Renal pelvis (tissue), 4 donors: ENCODE results near the gene NEGR1. TPM values are rescaled to one million over a fixed set of nuclear protein-coding genes. Genes with fewer than 3 reads are reported as not detected.
A peak's percentile ranks its signal among the peaks of the same experiment; 100 is the strongest.

ENCODE experiments used
- DNase-seq: peaks from one replicate; pipeline ENCODE4 v3.0.0-alpha.2; 2013
- polyA plus RNA-seq, 3 donors: library from polyadenylated mRNA; unstranded; fragments of 120-200 nt; gene quantifications; one replicate each; pipeline ENCODE4 v1.2.1, GENCODE V29; 2013; ENCODE audit not compliant: insufficient read length in 3 of 3

The NEGR1 gene
- polyA plus RNA-seq, 3 donors: 3.3 to 4.8 (median 3.5) TPM

DNA sequence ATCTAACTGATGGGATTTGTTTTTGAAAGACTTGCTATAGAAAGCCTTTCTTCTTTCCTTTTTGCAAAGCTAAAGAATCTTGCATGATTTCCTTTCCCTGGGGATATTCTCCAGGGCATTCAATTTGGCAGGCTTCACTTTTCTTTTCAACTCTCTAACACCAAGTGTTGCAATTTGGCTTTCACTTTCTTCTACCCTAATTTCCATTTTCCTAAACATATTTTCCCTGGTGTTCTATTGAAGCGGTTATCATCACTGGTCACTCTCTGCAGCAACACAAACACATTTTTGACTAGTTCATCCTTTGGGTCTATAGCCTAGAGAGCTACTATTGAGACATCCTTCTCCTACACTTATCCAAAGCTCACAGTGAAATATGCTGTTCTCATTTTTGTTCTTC lies 424.5 kb downstream of the NEGR1 start:
- DNase-seq: no peak

DNA sequence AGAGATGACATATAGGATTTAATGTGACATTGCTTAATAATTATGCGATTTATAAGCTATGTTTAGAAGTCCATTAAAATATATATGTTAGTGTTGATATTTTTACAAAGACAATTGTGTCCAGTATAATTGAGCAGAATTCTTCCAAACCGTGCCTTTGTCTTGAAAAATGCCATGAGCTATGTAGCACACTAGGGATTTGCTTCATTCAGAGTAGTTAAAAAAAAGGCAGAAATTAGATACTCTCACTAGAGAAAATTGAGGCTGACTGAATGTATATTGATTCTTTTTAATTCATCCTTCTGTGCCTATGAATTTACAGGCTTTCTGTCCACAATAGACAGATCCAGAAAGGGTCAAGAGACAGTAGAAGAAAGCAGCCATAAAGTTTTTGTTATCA lies 429.0 kb downstream of the NEGR1 start:
- no peak for DNase-seq

- DNase-seq: no peak
These were observed 431.4 kb downstream of the NEGR1 start for GRCh38 chr1:71850936-71851335.

DNA sequence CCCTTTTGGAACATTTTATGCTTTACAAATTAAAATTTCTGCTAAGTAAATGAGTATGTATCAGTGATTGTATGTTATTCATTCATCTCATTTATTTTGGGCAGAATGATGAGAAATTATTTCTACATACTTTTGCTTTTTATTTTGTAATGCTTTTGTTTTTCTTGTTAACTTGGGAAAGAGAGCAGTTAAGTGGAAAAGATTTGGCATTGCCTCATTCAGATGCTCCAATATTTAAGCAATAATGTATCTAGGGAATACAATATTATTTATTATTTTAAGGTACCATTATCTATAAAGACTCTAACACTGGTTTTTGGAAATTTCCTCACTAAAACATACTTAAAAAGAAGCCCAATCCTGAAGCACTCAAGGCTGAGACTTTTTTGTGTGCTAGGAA lies 431.8 kb downstream of the NEGR1 start:
- DNase-seq: no peak

DNA sequence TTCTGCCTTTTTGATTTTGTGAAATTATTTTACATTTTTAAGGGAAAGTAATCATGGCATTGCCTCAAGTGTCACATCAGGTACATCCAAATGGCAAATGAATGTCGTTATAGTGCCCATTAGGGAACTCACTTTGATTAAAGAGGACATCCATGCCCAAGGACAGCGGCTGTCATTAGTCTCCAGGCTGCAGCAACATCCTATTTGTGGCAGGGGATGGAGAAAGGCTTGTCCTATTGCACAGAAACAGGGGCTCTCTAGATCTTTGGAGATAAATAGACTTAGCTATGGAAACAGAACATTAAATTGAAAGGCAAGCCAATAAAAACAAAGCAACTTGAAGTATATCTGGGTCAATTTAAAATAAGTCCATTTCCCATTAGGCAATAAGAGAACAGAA lies 439.3 kb downstream of the NEGR1 start:
- no peak for DNase-seq

DNA sequence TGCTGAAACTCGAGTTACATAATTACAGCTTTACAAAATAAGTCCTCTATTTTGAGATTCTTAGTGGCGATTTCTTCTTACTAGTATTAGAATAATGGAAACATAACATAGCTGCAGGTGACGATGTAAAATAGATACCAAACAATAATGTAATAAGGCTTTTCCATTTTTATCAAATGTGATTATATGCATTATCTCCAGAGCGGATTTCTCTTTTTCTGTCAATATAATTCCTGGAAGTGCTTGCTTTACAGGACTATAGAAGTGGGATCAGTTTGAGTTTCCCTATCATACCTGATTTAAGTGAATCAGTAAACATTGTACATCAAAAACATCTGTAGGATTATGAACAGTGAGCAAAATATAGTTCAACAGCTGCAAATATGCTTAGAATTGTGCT lies 442.5 kb downstream of the NEGR1 start:
- DNase-seq: no peak

GRCh38 chr1:71836904-71837303 lies 445.4 kb downstream of the NEGR1 start:
- no peak for DNase-seq

DNA sequence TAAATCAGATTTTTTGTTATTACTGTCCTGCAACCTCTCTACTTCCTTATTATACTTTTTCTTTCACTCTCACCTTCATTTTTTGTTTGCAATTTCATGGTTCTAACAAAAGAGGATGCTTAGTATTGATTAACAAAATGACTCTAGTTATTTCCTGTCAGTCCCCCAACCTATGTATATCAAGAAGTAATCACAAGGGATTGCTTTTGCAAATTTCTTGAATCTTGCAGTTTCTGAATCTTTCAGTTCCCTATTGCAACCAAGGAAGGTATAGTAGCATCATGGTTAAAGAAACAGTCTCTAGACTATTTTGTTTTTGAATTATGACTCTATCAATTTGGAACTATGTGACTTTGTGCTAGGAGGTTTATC lies 446.9 kb downstream of the NEGR1 start:
- no peak for DNase-seq

DNA sequence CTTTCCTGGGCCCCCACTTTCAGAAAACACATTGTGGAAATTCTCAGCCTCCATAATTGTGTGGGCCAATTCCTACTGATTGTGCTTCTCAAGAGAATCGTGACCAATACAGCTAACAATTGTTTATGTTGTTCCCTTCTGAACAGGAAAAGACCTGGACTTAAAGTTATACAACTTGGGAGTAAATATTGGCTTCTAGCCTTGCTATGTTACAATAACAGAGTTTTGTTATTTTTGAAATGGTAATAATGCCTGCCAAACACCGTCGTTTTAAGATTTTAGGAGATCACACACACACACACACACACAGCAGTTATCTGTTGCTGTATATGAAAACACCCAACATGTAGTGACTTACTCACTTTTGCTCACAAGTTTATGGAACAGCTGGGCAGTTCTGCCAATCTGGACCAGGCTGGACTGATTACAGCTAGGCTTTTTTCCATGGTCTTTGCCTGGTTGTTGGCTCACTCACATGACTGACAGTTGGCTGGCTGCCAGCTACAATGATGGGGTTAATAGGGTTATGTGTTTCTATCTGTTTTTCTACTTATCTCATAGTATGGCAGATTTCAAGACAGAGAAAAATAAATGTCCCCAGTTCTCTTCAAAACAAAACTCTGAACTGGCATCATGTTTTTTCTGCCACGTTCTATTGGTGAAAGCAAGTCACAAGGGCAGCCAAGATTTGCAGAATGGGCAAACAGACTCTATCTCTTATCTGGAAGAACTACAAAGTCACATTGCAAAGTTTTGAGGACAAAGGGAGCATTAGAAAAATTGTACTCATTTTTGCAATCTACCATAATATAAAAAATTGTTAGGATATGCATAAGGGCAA lies 447.5 kb downstream of the NEGR1 start:
- DNase-seq: no peak

DNA sequence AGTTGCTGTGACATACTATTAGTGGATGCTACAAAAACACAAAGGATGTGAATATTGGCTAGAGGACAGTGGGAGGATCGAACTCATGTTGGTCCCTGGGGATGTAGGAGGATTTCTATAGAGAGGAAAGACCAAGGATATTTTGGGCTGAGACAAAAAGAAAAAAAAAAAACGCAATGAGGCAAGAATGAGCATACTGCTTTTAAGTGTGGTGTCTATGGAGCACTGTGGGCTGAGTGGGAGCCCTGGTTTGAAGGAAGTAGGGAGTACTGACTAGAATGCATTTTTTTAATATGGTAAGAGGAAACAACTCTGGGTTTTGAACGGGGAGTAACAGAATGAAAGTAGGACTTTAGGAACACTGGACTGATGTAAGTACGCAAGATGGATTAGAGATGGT lies 450.7 kb downstream of the NEGR1 start:
- no peak for DNase-seq

DNA sequence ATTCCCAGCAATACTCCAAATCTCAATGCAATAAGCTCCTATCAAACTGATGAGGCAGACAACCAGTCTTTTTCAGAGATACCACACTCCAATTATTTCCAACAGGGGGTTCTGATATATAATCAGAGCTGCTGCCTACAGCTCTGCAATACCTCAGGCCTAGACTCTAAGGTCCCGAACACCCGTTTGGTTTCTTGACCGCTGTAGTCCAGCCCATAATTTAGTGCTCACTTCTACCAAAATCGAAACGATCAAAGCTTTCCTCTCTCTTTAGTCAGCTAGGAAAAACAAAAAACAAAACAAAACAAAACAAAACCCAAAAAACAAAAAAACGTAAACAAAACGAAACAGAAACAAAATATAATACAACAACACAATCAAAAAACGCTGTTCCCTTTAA lies 453.0 kb downstream of the NEGR1 start:
- DNase-seq: no peak

- no peak for DNase-seq
These were observed 453.8 kb downstream of the NEGR1 start for GRCh38 chr1:71828431-71829012.

- DNase-seq: no peak
These were observed 458.5 kb downstream of the NEGR1 start for GRCh38 chr1:71823708-71824305.

- DNase-seq: no peak
These were observed 465.3 kb downstream of the NEGR1 start for GRCh38 chr1:71817028-71817427.

DNA sequence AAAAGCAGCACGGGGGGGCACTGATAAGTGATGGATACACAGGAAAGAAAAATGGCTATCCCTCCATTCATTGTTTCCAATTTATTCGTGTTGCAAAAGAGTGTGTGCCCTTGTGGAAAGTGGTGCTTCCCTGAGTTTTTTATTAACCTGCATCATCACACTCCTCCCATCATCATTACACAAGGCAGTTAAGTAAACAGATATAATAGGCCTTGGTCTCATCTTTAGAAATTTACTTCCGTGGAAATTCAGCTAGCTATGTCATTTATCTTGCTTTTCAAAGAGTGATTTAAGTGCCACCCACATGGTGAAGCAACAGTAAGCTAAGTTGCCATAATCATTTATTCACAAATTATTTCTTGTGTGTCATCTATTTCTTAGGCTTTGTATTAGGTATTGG lies 473.3 kb downstream of the NEGR1 start:
- no peak for DNase-seq

- DNase-seq: no peak
These were observed 478.2 kb downstream of the NEGR1 start for GRCh38 chr1:71804140-71804539.

- no peak for DNase-seq
These were observed 486.3 kb downstream of the NEGR1 start for GRCh38 chr1:71796006-71796405.

DNA sequence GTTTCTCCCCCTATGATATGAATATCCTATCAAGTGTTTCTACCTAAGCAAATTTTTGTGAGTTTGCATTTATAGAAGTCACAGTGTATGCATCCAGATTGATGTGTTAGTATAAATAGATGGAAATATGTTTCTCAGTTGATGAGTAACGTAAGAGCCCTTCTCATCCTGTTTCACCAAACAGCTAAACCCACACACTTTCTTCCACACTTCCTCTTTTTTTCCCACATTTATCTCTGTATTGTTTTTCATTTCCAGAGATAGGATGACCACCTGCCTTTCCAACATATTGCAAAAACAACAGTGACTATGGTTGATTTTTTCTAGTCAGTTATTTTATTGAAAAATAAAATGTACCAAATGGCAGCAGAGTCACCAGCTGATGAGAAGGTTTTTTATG lies 490.1 kb downstream of the NEGR1 start:
- DNase-seq: no peak

GRCh38 chr1:71788113-71788512 lies 494.2 kb downstream of the NEGR1 start:
- DNase-seq: no peak

DNA sequence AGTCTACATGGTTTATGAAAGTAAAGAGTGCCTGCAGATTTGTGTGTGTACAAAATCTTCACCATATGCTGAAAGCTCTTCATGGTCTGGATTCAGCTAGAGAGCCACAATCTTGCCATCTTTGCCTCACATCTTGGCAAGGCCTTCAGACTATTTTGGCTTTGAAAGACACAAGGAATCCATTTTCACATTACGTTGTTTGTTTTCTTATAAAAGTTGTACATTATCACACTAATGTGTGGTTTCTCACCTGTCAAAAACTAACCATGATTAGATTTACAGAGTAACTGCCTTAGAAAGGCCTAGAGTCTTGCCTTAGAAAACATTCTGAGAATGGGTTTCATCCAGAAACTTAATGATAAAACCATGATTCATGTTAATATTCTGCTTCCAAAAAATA lies 494.6 kb downstream of the NEGR1 start:
- DNase-seq: no peak

DNA sequence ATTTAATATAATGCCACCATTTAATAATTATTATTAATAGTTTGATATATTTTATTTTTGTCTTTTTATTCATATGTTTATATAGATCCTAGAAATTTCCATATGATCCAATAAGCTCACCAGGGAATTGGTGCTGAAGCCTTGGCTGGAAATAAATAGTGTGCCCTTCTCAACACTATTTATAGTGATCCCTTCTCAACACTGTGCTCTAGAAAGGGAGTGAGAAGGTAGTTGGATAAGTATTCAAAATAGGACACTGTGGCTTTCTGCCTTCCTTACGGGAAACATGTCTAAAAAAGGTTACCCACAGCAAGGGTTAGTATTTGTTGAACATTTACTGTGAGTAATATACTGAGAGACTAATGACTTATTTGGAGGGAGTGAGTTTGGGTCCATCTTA lies 496.1 kb downstream of the NEGR1 start:
- DNase-seq: no peak

DNA sequence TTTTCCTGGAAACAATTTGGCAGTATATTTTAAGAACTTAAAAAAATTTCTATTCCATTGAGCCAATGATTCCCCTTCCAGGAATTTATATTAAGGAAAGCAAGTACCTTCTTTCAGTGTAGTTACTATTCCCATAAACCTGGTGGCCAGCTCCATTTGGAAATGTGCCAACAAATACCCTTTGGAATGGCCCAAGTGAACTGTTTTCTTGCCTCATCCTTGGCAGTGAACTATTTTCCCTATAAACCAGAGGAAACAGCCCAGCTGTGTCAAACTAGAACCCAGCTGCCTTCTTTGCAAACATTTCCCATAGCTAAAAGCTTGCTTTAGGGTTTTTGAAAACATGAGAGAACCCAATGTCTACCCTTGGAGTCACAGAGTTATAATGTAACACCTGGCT lies 496.9 kb downstream of the NEGR1 start:
- DNase-seq: peak; percentile 16

DNA sequence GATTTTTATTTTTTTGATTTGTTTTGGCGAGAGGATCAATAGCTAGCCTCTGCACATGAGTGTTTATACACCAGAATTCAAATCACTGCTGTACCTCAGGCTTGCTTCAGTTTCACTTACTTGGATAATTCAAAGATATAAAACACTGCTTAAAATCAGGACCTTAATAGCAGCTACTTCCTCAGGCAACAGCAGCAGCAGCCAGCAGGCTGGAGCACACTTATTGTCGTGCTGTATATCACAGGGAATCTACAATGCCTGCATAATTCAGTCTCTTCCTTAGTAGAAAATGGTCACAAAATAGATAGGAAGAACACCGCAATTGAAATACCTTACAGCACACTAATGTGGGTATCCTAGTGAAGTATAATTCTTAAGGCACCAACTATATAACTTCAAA lies 497.3 kb downstream of the NEGR1 start:
- DNase-seq: no peak

GRCh38 chr1:71784241-71784640 lies 498.1 kb downstream of the NEGR1 start:
- DNase-seq: no peak
